HG03066 (cell line): Measurements from ENCODE around the gene RIPOR3.

Experiments
- ATAC-seq: cut with Tn5 transposase; IDR thresholded peaks from one replicate; pipeline ENCODE4 v1.9.1; 2021; ENCODE audit warnings: low read depth; ENCODE audit not compliant: unreplicated experiment

RIPOR3 gene

DNA sequence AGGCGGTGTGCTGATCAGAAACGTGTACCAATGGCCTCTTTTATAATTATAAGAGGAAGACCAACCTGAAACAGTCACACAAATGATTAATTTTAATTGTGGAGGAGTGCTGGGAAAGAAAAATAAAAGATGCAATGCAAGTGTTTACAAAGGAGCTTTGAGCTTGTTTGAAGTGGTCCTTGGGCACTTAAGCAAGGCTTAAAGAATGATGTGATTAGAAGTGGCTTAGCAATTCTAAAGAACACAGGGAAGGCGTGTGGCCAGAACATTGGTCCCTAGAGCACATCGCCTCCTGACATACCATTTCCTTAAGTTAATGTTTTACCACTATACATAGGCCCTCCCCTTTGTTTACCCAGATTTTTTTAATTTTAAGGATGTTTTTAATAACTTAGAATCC, 155.0 kb downstream of the RIPOR3 start:
- ATAC-seq = no peak
